HepG2 (cell line): ENCODE measurements around the gene VPS26A. TPM values are rescaled to one million over a fixed set of nuclear protein-coding genes. Genes with fewer than 3 reads are reported as not detected.
A peak's percentile ranks its signal among the peaks of the same experiment; 100 is the strongest.

ENCODE experiments used
- MED8 ChIP-seq: sonication (generic); formaldehyde crosslinking; IDR thresholded peaks from 2 replicates; pipeline ENCODE4 v1.8.1; 2023; ENCODE audit warnings: mild to moderate bottlenecking, missing genetic modification reagents; ENCODE audit not compliant: insufficient replicate concordance
- PAF1 ChIP-seq: IDR thresholded peaks from 2 replicates; pipeline ENCODE4 v1.6.1; 2016; ENCODE audit warnings: missing genetic modification reagents, missing compliant biosample characterization
- PBX2 ChIP-seq: IDR thresholded peaks from 2 replicates; pipeline ENCODE4 v1.6.1; 2016; ENCODE audit warnings: control low read depth
- RAD21 ChIP-seq: fragments of 450-650 bp; formaldehyde crosslinking; IDR thresholded peaks from 2 replicates; pipeline ENCODE4 v1.5.0; 2020; ENCODE audit warnings: mild to moderate bottlenecking
- RNF219 ChIP-seq: sonication (generic); formaldehyde crosslinking; IDR thresholded peaks from 2 replicates; pipeline ENCODE4 v1.5.0; 2020; ENCODE audit warnings: mild to moderate bottlenecking, missing genetic modification reagents
- ZBED4 ChIP-seq: sonication (generic); formaldehyde crosslinking; IDR thresholded peaks from 2 replicates; pipeline ENCODE4 v1.4.0; 2020; ENCODE audit warnings: missing genetic modification reagents, borderline replicate concordance
- ZBTB39 ChIP-seq: sonication (generic); formaldehyde crosslinking; IDR thresholded peaks from 2 replicates; pipeline ENCODE4 v1.5.0; 2020; ENCODE audit warnings: missing genetic modification reagents
- ZNF33A ChIP-seq: sonication (generic); formaldehyde crosslinking; IDR thresholded peaks from 2 replicates; pipeline ENCODE4 v1.5.1; 2020; ENCODE audit warnings: missing genetic modification reagents, mild to moderate bottlenecking, moderate library complexity, borderline replicate concordance
- ZNF441 ChIP-seq: sonication (generic); formaldehyde crosslinking; IDR thresholded peaks from 2 replicates; pipeline ENCODE4 v1.7.0; 2021; ENCODE audit warnings: missing genetic modification reagents, borderline replicate concordance
- ZNF552 ChIP-seq: sonication (generic); formaldehyde crosslinking; IDR thresholded peaks from 2 replicates; pipeline ENCODE4 v1.9.0; 2022; ENCODE audit warnings: missing genetic modification reagents, mild to moderate bottlenecking, borderline replicate concordance
- ZNF614 ChIP-seq: IDR thresholded peaks from 2 replicates; pipeline ENCODE4 v1.6.1; 2018; ENCODE audit warnings: missing biosample characterization, missing genetic modification reagents, inconsistent platforms, borderline replicate concordance
- ZNF784 ChIP-seq: sonication (generic); formaldehyde crosslinking; IDR thresholded peaks from 2 replicates; pipeline ENCODE4 v1.5.1; 2020; ENCODE audit warnings: missing genetic modification reagents, mild to moderate bottlenecking, borderline replicate concordance
- ZXDC ChIP-seq: sonication (generic); formaldehyde crosslinking; IDR thresholded peaks from 2 replicates; pipeline ENCODE4 v1.5.0; 2020; ENCODE audit warnings: mild to moderate bottlenecking, missing genetic modification reagents
- polyA plus RNA-seq, 8 experiments: library from polyadenylated mRNA; depleted of rRNA in 3 of 8; stranded (reverse) in 7 of 8; unstranded in 1 of 8; fragments of >200 nt; fragmentation: Illumina TruSeq in 4 of 8; extraction: Trizol in 4 of 8; gene quantifications; 2 replicates each; pipeline versions ENCODE4 v1.2.1 to v1.2.3, GENCODE V29; 2011 to 2016; ENCODE audit warnings: low read depth in 4 of 8, missing spikeins in 1 of 8, mixed read lengths in 1 of 8; ENCODE audit not compliant: insufficient read depth in 1 of 8
- total RNA-seq, 5 experiments: library from RNA; depleted of rRNA; stranded (reverse); fragments of >200 nt; fragmentation: Illumina TruSeq; extraction: Trizol; gene quantifications; 2 replicates each; pipeline ENCODE4 v1.2.3, GENCODE V29; 2016; ENCODE audit warnings: low read depth in 1 of 5

Gene VPS26A
- total and polyA plus RNA-seq, 2 of the 13 experiments (the other 11 are each of a cell fraction or from before 2014, with no cell fraction given) = 12.9 to 32.6 TPM

GRCh38 chr10:69123747-69124562 lies at the start of gene VPS26A (continued):
- TF ChIP-seq ZBED4 (no peak), ZNF552 (CRISPR knock-in tag) (no peak), RAD21 (CRISPR knock-in tag) (peak; percentile 55; the same call in 1 of the 2 replicates), ZBTB39 (CRISPR knock-in tag) (no peak), ZNF614 (CRISPR knock-in tag) (no peak), MED8 (no peak), RNF219 (CRISPR knock-in tag) (no peak), PBX2 (CRISPR knock-in tag) (no peak), PAF1 (CRISPR knock-in tag) (no peak), ZNF33A (CRISPR knock-in tag) (no peak), ZNF784 (CRISPR knock-in tag) (no peak), ZXDC (CRISPR knock-in tag) (no peak), ZNF441 (CRISPR knock-in tag) (peak; percentile 25; the same call in 1 of the 2 replicates)
